Esophagus squamous epithelium (tissue), 4 donors: ENCODE results near the gene NUTF2.

Experiments used
- POLR2A ChIP-seq, 4 donors: fragments of 450-650 bp; IDR thresholded peaks; one replicate each; pipeline ENCODE4 v1.6.1; 2017; ENCODE audit warnings: antibody characterized with exemption in 4 of 4, mild to moderate bottlenecking in 4 of 4, moderate library complexity in 3 of 4
- TF ChIP-seq, protein P1 (sequence below), 6 experiments: fragments of 450-650 bp in 4 of 6; fragments of 200-600 bp in 2 of 6; sonication (generic) in 2 of 6; IDR thresholded peaks; one replicate each; pipeline ENCODE4 v1.5.1; 2016 to 2019; ENCODE audit warnings: antibody characterized with exemption in 6 of 6, mild to moderate bottlenecking in 4 of 6, moderate library complexity in 4 of 6

- TF ChIP-seq, protein P1, sequence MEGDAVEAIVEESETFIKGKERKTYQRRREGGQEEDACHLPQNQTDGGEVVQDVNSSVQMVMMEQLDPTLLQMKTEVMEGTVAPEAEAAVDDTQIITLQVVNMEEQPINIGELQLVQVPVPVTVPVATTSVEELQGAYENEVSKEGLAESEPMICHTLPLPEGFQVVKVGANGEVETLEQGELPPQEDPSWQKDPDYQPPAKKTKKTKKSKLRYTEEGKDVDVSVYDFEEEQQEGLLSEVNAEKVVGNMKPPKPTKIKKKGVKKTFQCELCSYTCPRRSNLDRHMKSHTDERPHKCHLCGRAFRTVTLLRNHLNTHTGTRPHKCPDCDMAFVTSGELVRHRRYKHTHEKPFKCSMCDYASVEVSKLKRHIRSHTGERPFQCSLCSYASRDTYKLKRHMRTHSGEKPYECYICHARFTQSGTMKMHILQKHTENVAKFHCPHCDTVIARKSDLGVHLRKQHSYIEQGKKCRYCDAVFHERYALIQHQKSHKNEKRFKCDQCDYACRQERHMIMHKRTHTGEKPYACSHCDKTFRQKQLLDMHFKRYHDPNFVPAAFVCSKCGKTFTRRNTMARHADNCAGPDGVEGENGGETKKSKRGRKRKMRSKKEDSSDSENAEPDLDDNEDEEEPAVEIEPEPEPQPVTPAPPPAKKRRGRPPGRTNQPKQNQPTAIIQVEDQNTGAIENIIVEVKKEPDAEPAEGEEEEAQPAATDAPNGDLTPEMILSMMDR (IDR thresholded peaks at IDR 0.05): peak in 1 of 6 experiments; percentile 18
- TF ChIP-seq POLR2A (IDR thresholded peaks at IDR 0.05): no peak
These were observed 4.0 kb upstream of the NUTF2 start for GRCh38 chr16:67842509-67843342.
